Measurements from ENCODE around the gene CHSY1. TPM values are rescaled to one million over a fixed set of nuclear protein-coding genes. Genes with fewer than 3 reads are reported as not detected.

CHSY1 gene
- polyA plus RNA-seq, 3 donors = 2.7 to 19.0 (median 3.0) TPM

DNA sequence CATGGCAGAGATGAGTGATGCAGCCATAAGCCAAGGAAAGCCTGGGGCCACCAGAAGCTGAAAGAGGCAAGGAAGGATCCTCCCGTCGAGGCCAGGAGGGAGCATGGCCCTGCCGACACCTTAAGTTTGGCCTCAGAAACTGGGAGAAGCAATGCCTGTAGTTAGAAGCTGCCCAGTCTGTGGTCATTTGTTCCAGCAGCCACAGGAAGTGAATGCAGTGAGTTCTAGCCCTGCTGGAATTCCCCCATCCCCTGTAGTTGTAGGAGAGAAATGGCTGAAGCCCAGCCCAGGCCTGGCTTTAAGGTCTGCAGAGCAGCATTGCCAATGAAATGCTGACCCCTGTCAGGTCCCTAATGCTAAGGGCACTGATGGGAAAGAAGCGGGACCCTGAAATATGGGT, 12.2 kb upstream of the CHSY1 start:
- TF ChIP-seq, protein P1, sequence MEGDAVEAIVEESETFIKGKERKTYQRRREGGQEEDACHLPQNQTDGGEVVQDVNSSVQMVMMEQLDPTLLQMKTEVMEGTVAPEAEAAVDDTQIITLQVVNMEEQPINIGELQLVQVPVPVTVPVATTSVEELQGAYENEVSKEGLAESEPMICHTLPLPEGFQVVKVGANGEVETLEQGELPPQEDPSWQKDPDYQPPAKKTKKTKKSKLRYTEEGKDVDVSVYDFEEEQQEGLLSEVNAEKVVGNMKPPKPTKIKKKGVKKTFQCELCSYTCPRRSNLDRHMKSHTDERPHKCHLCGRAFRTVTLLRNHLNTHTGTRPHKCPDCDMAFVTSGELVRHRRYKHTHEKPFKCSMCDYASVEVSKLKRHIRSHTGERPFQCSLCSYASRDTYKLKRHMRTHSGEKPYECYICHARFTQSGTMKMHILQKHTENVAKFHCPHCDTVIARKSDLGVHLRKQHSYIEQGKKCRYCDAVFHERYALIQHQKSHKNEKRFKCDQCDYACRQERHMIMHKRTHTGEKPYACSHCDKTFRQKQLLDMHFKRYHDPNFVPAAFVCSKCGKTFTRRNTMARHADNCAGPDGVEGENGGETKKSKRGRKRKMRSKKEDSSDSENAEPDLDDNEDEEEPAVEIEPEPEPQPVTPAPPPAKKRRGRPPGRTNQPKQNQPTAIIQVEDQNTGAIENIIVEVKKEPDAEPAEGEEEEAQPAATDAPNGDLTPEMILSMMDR (IDR thresholded peaks at IDR 0.05) = no peak
- Histone ChIP-seq H3K36me3 (replicated peaks in 1 of 2; ENCODE audit: control insufficient read depth in 1 of 2, insufficient read depth in 2 of 2, low read length in 2 of 2) (peaks cover 0 to 7% of the 10 kb centered on the region in 2 donors), H4K20me1 (ENCODE audit: insufficient read depth, low read length) (no peaks in the 10 kb centered on the region), H2AFZ (ENCODE audit: insufficient read depth, low read depth, low read length, poor library complexity, severe bottlenecking) (no peak overlapping the region), H3K27me3 (ENCODE audit: control insufficient read depth in 2 of 2, insufficient read depth in 2 of 2, low read length in 2 of 2) (peaks cover 0 to 3% of the 10 kb centered on the region in 2 donors), H3K4me2 (replicated peaks; ENCODE audit: extremely low read depth, low read length, poor library complexity, severe bottlenecking) (no peak overlapping the region), H3K4me3 (replicated peaks in 1 of 3; ENCODE audit: low read depth in 2 of 3, low read length in 3 of 3) (no peak overlapping the region), H3K27ac (ENCODE audit: low read depth in 1 of 2, low read length in 2 of 2) (no peak overlapping the region), H3K9me3 (replicated peaks in 1 of 2; ENCODE audit: control insufficient read depth in 1 of 2, insufficient read depth in 1 of 2, low read length in 2 of 2) (no peaks in the 10 kb centered on the region), H3K4me1 (ENCODE audit: control insufficient read depth in 1 of 2, insufficient read depth in 2 of 2, low read length in 2 of 2) (no peaks in the 10 kb centered on the region), H3K79me2 (ENCODE audit: insufficient read depth, low read length) (no peaks in the 10 kb centered on the region), H3K9ac (ENCODE audit: insufficient read depth, low read length, poor library complexity, severe bottlenecking) (no peak overlapping the region)
- no peak overlapping the region for H3K27ac Mint-ChIP-seq
- WGBS (ENCODE audit: insufficient coverage) = 98% methylated on average over 4 of the region's 4 CpGs
- peaks cover 1 to 3% of the 10 kb centered on the region in 2 donors for H3K36me3 Mint-ChIP-seq
- no peak for DNase-seq
- no peaks in the 10 kb centered on the region for H3K4me1 Mint-ChIP-seq
- H3K4me3 Mint-ChIP-seq = no peak overlapping the region
- no peaks in the 10 kb centered on the region for H3K9me3 Mint-ChIP-seq
- intact Hi-C loops (cut with micrococcal nuclease) = no loop called here
- peaks cover 18 to 34% (median 25%) of the 10 kb centered on the region in 3 donors for H3K27me3 Mint-ChIP-seq (ENCODE audit: low read depth in 3 of 3)

DNA sequence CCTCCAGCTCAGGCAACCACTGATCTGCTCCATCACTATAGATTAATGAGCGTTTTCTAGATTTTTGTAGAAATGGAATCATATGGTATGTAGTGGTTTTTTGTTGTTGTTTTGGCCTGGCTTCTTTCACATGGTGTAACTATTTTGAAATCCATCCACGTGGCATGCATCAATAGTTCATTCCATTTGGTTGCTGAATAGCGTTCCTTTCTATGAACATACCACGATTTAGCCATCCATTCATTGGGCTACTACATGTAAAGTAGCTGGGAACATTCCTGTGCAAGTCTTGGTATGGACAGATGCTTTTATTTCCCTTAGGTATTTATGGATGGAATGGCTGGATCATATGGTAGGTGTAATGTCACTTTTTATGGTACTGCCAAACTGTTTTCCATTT, 10.7 kb upstream of the CHSY1 start:
- Mint-ChIP-seq H3K4me1 (no peaks in the 10 kb centered on the region), H3K4me3 (no peak overlapping the region), H3K27me3 (ENCODE audit: low read depth in 3 of 3) (peaks cover 22 to 39% (median 31%) of the 10 kb centered on the region in 3 donors), H3K9me3 (no peaks in the 10 kb centered on the region), H3K36me3 (no peaks in the 10 kb centered on the region), H3K27ac (peak overlapping the region in 1 of 7 donors; percentile 7)
- H2AFZ ChIP-seq (ENCODE audit: insufficient read depth, low read depth, low read length, poor library complexity, severe bottlenecking) = no peak overlapping the region
- no CpG with 5 or more reads among the region's 4 CpGs for WGBS (ENCODE audit: insufficient coverage)
- no peaks in the 10 kb centered on the region for H3K79me2 ChIP-seq (ENCODE audit: insufficient read depth, low read length)
- no peak overlapping the region for H3K4me3 ChIP-seq (replicated peaks in 1 of 3; ENCODE audit: low read depth in 2 of 3, low read length in 3 of 3)
- no peaks in the 10 kb centered on the region for H3K4me1 ChIP-seq (ENCODE audit: control insufficient read depth in 1 of 2, insufficient read depth in 2 of 2, low read length in 2 of 2)
- peaks cover 0 to 9% of the 10 kb centered on the region in 2 donors for H3K27me3 ChIP-seq (ENCODE audit: control insufficient read depth in 2 of 2, insufficient read depth in 2 of 2, low read length in 2 of 2)
- no peaks in the 10 kb centered on the region for H3K9me3 ChIP-seq (replicated peaks in 1 of 2; ENCODE audit: control insufficient read depth in 1 of 2, insufficient read depth in 1 of 2, low read length in 2 of 2)
- no peaks in the 10 kb centered on the region for H4K20me1 ChIP-seq (ENCODE audit: insufficient read depth, low read length)
- no peak for DNase-seq
- intact Hi-C loops (cut with micrococcal nuclease) = no loop called here
- no peak overlapping the region for H3K4me2 ChIP-seq (replicated peaks; ENCODE audit: extremely low read depth, low read length, poor library complexity, severe bottlenecking)
- TF ChIP-seq, protein P1 (IDR thresholded peaks at IDR 0.05) = no peak
- no peak overlapping the region for H3K9ac ChIP-seq (ENCODE audit: insufficient read depth, low read length, poor library complexity, severe bottlenecking)
- no peaks in the 10 kb centered on the region for H3K36me3 ChIP-seq (replicated peaks in 1 of 2; ENCODE audit: control insufficient read depth in 1 of 2, insufficient read depth in 2 of 2, low read length in 2 of 2)
- H3K27ac ChIP-seq (ENCODE audit: low read depth in 1 of 2, low read length in 2 of 2) = no peak overlapping the region

Measured in CD14-positive monocyte (primary cell).